HG03039 (cell line): ENCODE measurements around the gene GIMAP7.
"Not testable (repeated sequence)": the region's sequence is repeated elsewhere in the genome, so short reads cannot be mapped to it uniquely, and the experiment has no call there.

Experiments
- ATAC-seq: cut with Tn5 transposase; IDR thresholded peaks from one replicate; pipeline ENCODE4 v1.9.1; 2021; ENCODE audit warnings: mild to moderate bottlenecking, moderate library complexity; ENCODE audit not compliant: unreplicated experiment

Gene GIMAP7

GRCh38 chr7:150511048-150511447 lies 3.6 kb upstream of the GIMAP7 start:
- no peak for ATAC-seq

GRCh38 chr7:150513758-150514157 lies 914 bp upstream of the GIMAP7 start:
- no peak for ATAC-seq

GRCh38 chr7:150515248-150516147 lies 826 bp downstream of the GIMAP7 start:
- no peak for ATAC-seq

- ATAC-seq, result no peak
Measured at GRCh38 chr7:150516956-150517745, 2.5 kb downstream of the GIMAP7 start.

GRCh38 chr7:150519310-150519709 lies 4.6 kb downstream of the GIMAP7 start:
- ATAC-seq, result no peak

- ATAC-seq, result no peak
Measured at GRCh38 chr7:150520145-150520544, 5.5 kb downstream of the GIMAP7 start.

- not testable (repeated sequence) for ATAC-seq
Measured at GRCh38 chr7:150522931-150523330, 8.3 kb downstream of the GIMAP7 start.

- ATAC-seq, result no peak
Measured at GRCh38 chr7:150524018-150524417, 9.3 kb downstream of the GIMAP7 start.

- ATAC-seq, result no peak
Measured at GRCh38 chr7:150531704-150532103, 17.0 kb downstream of the GIMAP7 start.

GRCh38 chr7:150538259-150538658 lies 23.6 kb downstream of the GIMAP7 start:
- no peak for ATAC-seq

- no peak for ATAC-seq
Measured at GRCh38 chr7:150553163-150553562, 38.5 kb downstream of the GIMAP7 start.

GRCh38 chr7:150556521-150557138 lies 42.0 kb downstream of the GIMAP7 start:
- ATAC-seq, result no peak

GRCh38 chr7:150560486-150560885 lies 45.8 kb downstream of the GIMAP7 start:
- ATAC-seq, result no peak

- no peak for ATAC-seq
Measured at GRCh38 chr7:150562919-150563318, 48.2 kb downstream of the GIMAP7 start.

- ATAC-seq, result no peak
Measured at GRCh38 chr7:150564006-150564405, 49.3 kb downstream of the GIMAP7 start.

- no peak for ATAC-seq
Measured at GRCh38 chr7:150564566-150564965, 49.9 kb downstream of the GIMAP7 start.

GRCh38 chr7:150565239-150565638 lies 50.6 kb downstream of the GIMAP7 start:
- no peak for ATAC-seq

- no peak for ATAC-seq
Measured at GRCh38 chr7:150566123-150566522, 51.5 kb downstream of the GIMAP7 start.

GRCh38 chr7:150566572-150566971 lies 51.9 kb downstream of the GIMAP7 start:
- no peak for ATAC-seq

GRCh38 chr7:150567169-150567568 lies 52.5 kb downstream of the GIMAP7 start, which contains the start of gene GIMAP4:
TSS of gene GIMAP4 (plus strand) at chr7:150567390. CDS start at chr7:150569902, 2,512 bp downstream.
- no peak for ATAC-seq

GRCh38 chr7:150567871-150568301 lies 53.2 kb downstream of the GIMAP7 start:
- no peak for ATAC-seq
